ENCODE results near the gene GPC3.
"Not testable (repeated sequence)": the region's sequence is repeated elsewhere in the genome, so short reads cannot be mapped to it uniquely, and the experiment has no call there.

The GPC3 gene

GRCh38 chrX:133746593-133746992 lies 238.8 kb downstream of the GPC3 start:
- DNase-seq: no peak

- DNase-seq: no peak
These were observed 240.0 kb downstream of the GPC3 start for GRCh38 chrX:133745349-133745748.

- no peak for DNase-seq
These were observed 242.6 kb downstream of the GPC3 start for GRCh38 chrX:133742602-133743305.

DNA sequence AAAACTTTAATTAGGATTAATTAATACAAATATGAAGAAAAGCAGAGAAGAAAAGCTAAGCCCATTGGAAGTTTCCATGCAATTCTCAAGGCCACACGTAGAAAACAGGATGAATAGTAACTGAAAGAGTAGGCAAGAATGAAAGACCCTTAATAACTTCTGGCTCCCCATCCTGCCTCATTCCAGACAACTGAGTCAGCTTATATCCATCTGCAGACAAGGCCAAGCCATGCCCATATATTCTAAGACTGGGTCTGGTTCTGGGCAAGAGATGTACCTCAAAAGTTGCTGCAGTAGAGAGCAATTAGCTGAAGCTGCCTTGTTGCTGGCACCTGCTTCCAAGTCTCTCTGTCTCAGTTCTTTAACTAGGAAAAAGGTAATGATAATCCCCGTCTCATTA lies 244.1 kb downstream of the GPC3 start:
- no peak for DNase-seq

DNA sequence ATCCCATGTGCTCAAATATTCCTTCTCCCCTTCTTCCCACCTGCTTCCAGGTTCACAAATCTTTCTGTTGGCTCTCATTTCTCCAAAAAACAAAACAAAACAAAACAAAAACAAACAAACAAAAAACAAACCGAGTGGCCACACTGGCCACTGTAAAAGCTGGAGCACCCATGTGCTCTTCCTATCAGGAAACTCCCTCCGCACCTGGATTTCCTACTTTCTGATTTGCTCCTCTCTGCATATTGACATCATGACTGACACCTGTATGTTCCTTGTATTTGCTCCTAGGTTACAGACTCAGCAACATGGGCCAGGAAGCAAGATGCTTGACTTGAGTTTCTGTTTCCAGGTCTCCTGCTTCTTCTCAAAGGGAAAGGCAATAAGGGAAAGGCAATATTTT lies 258.8 kb downstream of the GPC3 start:
- no peak for DNase-seq

DNA sequence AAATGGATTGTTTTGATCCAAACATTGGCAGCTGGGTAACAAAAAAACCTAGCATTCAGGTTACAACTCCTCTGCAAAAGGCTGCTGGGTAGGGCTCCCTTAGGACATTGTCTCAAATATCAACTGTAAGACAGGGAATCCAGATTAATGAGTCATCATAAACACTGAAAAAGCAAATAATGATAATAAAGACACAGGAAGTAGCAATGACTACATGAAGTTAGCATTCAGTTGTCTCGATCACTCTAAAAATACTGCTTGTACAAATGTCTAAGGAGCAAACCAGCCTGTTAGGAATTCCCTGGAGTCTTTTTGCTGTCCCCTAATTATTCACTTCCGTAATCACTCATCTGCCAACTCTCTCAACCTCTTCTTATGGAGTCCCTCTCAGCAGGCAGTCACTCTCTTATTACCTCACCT lies 259.2 kb downstream of the GPC3 start:
- DNase-seq: peak; percentile 43

DNA sequence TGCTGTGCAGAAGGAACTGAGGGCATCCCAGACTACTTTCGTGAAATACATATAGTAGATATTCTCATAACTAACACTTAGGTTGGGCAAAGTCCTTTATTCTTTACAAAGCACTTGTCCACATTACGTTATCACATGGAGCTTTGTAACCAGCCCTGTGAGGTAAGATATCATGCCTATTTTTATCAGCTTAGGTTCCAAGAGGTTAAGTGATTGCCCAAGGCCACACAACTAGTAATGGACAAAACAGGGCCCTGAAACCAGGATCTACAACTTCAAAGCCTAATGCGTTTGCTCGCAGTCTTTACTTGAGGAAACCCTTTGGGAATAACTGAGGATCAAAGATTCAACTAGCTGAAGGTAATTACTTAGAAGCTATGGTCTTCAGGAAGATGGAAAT lies 261.5 kb downstream of the GPC3 start:
- no peak for DNase-seq

GRCh38 chrX:133722756-133723155 lies 262.6 kb downstream of the GPC3 start:
- DNase-seq: no peak

- DNase-seq: not testable (repeated sequence)
These were observed 265.1 kb downstream of the GPC3 start for GRCh38 chrX:133720269-133720668.

GRCh38 chrX:133715715-133716114 lies 269.7 kb downstream of the GPC3 start:
- DNase-seq: no peak

- no peak for DNase-seq
These were observed 275.9 kb downstream of the GPC3 start for GRCh38 chrX:133709501-133709900.

DNA sequence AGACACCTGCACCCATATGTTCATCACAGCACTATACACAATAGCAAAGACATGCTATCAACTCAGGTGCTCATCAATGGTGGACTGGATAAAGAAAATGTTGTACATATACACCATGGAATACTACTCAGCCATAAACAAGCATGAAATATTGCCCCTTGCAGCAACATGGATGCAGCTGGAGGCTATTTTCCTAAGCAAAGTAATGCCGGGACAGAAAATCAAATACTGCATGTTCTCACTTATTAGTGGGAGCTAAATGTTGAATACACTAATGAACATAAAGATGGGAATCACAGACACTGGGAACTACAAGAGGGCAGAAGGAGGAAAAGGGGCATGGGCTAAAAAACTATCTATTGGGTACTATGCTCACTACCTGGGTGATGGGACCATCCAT lies 278.5 kb downstream of the GPC3 start:
- DNase-seq: no peak

DNA sequence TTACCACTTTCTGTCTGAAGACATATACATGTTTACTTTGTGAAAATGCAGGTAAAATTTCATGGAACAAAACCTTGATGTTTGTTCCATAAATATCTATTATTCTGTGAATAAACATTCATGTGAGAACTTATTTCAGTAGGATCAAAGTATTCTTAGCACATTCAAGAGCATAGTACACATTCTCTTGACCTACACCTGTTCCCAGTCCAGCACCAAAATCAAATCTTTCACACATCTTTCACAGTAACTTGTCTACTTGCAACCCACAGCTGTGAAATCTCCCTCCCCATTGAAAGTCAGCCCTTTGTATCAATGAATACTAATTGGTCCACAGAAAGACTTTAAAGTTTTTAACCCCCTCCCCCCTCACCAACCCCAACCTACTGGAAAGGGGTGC lies 283.2 kb downstream of the GPC3 start:
- DNase-seq: no peak

GRCh38 chrX:133699023-133699728 lies 286.2 kb downstream of the GPC3 start:
- DNase-seq: no peak

DNA sequence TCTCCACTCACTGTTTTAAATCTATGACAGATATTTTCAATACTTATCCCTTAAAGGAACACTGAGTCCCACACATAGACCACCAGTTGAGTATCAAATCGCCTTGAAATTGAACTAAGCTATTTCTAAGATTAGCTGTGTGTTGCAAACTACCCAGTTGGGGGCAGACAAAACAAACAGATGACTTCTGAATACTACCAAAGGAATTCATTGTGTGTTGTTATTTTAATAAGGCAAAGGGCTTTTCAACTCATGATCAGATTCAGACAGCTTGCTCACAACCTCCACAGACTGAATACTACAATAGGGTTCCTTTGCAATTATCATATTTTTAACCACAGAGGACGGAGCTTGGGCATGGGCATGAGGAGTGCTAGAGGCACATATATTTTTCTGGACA lies 287.1 kb downstream of the GPC3 start:
- peak; percentile 3 for DNase-seq

DNA sequence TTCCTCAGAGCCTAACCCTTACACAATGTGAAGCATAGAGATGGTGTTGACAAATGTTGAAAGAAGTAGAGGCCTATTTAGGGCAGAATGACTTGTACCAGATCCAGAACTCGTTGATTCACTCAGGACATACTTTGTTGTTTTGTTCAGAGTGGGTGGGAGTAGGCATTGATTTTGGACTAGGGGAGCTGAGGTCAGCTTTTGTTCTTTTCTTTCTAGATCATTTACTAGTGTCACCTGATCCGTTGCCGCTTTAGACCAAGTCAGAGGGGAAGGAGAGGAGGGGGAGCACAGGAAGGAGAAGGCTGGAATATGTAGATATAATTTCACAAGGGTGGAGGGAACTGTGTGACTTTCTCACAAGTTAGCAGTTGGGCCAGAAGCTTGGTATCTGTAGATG lies 287.7 kb downstream of the GPC3 start:
- no peak for DNase-seq

DNA sequence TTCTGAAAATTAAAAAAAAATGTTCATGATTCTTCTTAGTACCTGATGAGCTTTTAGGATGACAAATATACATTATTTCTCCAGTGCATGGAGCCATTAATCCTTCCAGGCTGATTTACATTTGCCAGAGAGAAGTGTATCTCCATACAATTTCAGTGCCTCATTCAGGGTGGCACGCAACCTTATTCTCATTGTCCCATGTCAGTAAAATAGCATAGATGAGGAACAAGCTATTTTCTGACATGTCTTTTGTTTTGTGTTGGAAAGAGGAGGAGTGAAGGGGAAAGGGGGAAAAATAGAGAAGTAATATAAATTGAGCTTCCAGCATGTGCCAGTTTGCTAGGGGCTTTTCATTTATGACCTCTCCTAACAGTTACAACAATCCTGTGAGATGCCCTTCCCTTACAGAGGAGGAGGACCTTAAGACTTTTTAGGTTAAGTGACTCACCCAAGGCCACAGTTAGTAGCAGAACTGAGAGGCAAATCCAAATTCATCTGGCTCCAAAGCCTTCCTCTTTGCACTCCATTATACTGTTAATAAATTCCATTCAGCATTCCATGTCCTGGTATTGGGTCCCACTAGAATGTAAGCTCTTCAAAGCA lies 295.3 kb downstream of the GPC3 start:
- no peak for DNase-seq

DNA sequence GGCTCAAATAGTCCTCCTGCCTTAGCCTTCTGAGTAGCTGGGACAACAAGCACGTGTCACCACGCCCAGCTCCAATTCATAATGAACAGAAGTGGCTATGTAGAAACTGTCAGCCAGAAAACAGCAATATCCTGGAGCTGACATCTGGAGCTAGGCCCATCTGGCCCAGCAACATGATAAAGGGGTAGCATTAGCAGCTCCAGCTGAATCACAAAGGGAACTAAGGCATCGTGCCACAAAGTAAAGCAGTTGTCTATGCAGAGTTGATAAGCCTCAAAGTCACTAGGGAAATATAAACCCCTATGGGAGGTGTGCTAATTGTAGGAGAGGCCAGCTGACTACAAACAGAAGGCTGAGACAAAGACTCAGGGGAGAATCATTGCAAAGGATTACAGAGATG lies 299.6 kb downstream of the GPC3 start:
- DNase-seq: peak; percentile 46

DNA sequence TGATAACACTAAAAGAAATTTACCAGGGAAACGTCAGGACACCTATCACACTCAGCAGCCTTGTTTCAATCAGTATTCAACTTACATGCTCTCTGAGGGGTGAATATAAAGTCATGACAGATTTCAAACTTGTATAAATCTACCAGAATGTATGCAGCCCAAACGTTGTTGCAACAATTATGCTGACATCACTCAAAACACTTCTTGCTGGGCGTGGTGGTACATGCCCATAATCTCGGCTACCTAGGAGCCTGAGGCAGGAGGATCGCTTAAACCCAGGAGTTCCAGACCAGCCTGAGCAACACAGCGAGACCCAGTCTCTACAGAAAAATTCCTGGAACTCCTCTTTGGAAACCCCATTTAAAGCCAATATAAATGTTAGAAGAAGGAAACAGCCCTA lies 303.5 kb downstream of the GPC3 start:
- no peak for DNase-seq

GRCh38 chrX:133681421-133681820 lies 304.0 kb downstream of the GPC3 start:
- no peak for DNase-seq

DNA sequence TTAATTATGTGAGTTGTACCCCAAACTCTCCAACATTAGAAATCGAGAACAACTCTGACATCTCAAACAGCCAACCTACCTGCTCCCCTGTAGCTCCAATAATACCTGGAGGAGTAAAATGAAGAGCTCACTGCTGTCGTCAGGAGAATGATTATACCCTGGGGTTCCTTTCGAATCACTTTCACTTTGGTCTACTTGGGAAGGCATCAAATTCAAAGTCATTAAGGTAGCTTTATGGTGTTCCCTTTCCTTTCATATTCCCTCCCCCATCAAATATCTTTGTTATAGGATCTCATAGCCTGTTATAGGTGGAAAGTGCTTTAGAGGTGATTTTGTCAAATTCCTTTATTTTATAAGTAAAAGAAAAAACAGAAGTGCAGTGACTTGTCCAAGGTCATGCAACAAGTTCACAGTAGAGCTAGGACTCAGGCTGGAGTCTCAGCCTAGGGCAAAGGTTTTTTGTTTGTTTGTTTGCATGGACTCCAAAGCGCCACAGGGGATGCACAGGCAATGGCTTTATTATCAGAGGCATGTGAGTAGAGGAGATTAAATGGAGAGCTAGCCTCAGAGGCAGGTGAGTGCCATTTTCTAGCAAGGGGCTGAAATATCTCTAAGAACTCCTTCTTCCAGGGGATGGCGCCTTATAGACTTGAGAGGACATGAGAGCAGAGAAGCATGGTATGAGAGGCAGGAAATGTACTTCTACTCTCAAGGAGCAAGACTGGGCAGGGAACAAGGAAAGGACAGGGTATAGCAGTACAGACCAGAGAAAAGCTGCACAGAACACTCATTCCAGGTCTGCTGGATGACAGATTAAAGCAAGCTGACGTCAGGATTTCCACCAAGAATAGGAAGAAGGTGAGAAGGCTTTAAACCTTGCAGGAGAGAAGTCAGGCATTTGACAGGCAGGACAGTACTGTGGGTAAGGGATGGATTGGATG lies 308.0 kb downstream of the GPC3 start:
- DNase-seq: no peak

DNA sequence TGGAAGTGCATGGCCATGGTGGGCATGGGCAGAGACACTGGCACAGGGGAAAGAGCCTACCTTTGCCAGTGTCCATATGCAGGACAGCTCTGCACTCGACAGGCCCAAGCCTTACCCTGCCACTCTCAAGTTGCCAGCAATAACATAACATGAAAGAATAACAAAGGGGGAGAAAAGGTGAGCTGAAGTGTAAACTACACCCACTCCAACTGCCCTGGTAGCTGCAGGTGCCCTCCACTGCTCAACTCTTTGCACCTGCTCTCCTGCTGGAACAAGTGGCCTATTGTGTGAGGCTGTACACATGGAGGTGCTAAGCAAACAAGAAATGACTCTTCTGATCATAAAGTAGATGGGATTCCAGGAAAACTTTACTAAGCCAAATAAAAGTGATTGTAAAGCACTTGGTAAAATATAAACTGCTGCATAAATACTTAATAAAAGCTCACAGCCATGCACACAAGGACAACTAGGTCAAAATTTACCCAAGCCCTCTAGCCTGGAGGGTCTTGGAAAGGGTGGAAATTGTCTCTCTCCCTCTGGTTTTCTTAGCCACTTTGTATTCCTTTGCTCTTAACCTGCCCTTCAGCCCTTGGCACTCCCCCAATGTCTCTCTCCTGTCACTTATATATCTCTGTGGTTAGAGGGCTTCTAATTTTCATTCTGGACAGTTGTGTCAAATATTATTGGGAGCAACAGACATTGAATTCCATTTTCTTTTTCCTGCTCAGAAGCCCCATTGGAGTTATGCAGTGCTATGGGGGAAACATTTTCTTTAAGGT lies 308.9 kb downstream of the GPC3 start:
- DNase-seq: peak; percentile 67
